ENCODE measurements around the gene THSD4.

GRCh38 chr15:71502077-71502432 lies 386.8 kb downstream of the THSD4 start:
- TF ChIP-seq CTCF (IDR thresholded peaks at IDR 0.05; ENCODE audit: insufficient read depth, low read length), result no peak
- TF ChIP-seq REST (IDR thresholded peaks at IDR 0.05; ENCODE audit: insufficient replicate concordance, low read depth), result no peak
- TF ChIP-seq POLR2AphosphoS5 (IDR thresholded peaks at IDR 0.05; ENCODE audit: low read depth), result no peak
- no peak for TF ChIP-seq GABPA (IDR thresholded peaks at IDR 0.05; ENCODE audit: low read depth)

All from HL-60 (cell line).